ENCODE results near the gene UMOD.
"Not testable (repeated sequence)": the region's sequence is repeated elsewhere in the genome, so short reads cannot be mapped to it uniquely, and the experiment has no call there.

Gene UMOD

GRCh38 chr16:20320592-20320991 is 31.9 kb downstream of the UMOD start:
- no peak for DNase-seq

- DNase-seq = no peak
Measured at GRCh38 chr16:20320178-20320577, 32.3 kb downstream of the UMOD start.

GRCh38 chr16:20319406-20319805 is 33.1 kb downstream of the UMOD start:
- DNase-seq = no peak

DNA sequence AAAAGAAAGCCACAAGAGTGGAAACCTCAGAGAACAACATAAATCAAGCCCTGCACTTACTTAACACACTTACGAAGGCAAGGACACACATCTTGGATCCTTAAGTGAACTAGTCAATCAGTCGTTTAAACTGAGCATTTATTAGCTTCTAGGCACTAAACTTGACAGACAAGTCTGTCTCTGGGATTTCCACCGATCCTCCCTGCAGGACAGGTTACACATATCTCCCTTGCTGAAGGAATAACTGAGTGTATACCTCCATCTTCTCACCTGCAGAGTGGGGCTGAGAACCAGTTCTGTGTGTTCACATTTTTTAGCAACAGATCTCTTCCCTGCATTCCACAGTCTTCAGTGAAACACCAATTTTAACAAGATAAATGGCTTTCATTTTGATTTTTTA is 34.1 kb downstream of the UMOD start:
- DNase-seq = no peak

DNA sequence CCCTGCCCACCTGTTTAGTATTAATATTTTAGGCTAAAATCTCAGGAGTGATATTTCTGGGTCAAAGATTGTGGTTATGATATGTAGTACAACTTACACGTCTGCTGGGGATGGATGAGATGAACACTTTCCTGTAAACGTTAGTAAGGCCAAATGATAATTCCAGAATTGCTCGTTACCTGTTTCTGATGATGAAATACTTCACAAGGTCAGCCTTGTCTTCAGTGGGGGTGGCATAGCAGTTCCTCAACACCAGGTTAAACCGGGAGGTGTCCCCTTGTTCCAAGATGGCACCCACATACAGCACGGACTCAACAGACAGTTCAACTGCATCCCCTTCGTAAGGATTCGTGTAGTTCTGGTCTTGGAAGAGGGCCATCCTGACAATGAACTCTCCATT is 34.5 kb downstream of the UMOD start:
- no peak for DNase-seq

GRCh38 chr16:20317117-20317516 is 35.4 kb downstream of the UMOD start:
- DNase-seq = no peak

GRCh38 chr16:20316715-20317114 is 35.8 kb downstream of the UMOD start:
- DNase-seq = no peak

GRCh38 chr16:20315764-20316163 is 36.8 kb downstream of the UMOD start:
- DNase-seq = no peak

GRCh38 chr16:20314575-20314974 is 37.9 kb downstream of the UMOD start:
- no peak for DNase-seq

- no peak for DNase-seq
Measured at GRCh38 chr16:20313741-20314140, 38.8 kb downstream of the UMOD start.

GRCh38 chr16:20312536-20313095 is 39.9 kb downstream of the UMOD start:
- not testable (repeated sequence) for DNase-seq

DNA sequence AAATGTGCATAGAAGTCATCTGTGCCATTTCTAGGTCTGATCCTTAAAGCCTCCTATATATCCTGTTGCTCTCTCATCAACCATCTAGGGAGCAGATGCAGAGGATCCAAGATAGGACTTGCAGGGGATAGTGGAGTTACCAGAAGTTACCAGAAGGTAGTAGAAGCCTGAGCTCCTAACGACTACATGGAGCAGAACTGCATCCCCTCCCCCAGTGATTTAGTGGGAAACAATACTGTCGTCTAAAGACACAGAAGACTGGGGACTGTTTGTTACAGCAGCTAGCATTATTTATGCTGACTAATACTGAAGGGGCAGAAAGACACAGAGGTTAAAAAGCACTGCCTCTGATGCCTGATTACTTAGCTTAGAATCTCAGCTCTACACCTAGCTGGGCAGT is 41.0 kb downstream of the UMOD start:
- DNase-seq = no peak

DNA sequence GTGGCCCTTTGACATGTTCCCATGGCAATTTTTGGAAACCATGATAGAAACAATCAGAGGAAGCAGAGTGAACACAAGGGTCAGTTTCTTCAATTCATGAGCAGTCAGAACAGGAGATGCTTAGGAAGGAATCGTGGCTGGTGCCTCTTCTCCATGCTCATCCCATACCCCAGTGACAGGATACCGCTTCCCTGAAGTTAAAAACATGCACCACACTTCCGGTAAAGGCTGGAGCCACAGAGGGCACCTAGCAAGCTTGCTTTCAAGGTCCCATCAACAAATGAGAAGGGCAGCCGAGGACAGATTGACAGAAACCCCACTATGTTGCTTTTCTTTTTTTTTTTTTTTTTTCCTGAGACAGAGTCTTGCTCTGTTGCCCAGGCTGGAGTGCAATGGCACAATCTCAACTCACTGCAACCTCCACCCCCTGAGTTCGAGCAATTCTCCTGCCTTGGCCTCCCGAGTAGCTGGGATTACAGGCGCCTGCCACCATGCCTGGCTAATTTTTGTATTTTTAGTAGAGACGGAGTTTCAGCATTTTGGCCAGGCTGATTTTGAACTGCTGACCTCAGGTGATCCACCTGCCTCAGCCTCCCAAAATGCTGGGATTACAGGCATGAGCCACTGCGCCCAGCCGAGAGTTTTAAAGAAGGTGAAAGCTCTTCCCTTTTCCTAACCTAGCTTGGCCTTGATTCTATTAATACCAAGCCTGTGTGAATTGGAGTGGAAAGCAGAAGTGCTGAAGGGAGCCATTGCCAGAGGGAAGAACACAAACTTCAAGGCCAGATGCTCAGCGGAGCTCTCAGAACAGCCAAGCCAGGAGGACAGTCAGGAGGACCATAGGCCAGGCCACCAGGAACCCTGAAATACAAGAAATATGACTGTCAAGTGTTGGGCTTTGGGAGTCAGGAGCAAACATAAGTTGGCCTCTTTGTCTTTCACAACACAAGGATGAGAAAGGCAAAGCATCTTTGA is 41.8 kb downstream of the UMOD start:
- no peak for DNase-seq

GRCh38 chr16:20309786-20310185 is 42.7 kb downstream of the UMOD start:
- no peak for DNase-seq

GRCh38 chr16:20308801-20309590 is 43.5 kb downstream of the UMOD start:
- DNase-seq = no peak

- DNase-seq = no peak
Measured at GRCh38 chr16:20308266-20308665, 44.2 kb downstream of the UMOD start.

GRCh38 chr16:20307791-20308190 is 44.7 kb downstream of the UMOD start:
- no peak for DNase-seq

- no peak for DNase-seq
Measured at GRCh38 chr16:20307240-20307671, 45.3 kb downstream of the UMOD start.

GRCh38 chr16:20306401-20306800 is 46.1 kb downstream of the UMOD start:
- DNase-seq = no peak

DNA sequence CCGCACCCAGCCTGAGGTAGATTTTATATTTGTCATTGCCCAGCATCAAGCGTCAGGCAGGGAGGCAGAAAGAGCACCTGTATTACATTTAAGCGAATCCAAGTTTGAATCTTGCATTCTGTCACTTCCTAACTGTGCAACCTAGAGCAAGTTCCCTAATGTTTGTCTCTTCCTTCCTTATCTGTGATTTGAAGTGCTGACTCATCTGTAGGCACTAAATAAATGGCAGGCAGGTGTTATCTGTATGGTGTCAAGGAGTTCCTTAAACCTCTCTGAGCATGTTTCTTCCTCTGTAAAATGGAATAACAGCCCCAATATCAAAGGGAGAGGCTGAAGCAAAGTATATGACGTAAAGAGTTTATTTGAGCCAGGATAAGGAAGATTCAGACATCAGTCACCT is 49.5 kb downstream of the UMOD start:
- DNase-seq = no peak

GRCh38 chr16:20302389-20302788 is 50.1 kb downstream of the UMOD start:
- DNase-seq = no peak

GRCh38 chr16:20301840-20302239 is 50.7 kb downstream of the UMOD start:
- no peak for DNase-seq

- peak; percentile 17 for DNase-seq
Measured at GRCh38 chr16:20300312-20301097, 52.0 kb downstream of the UMOD start.
